NCI-H446 (cell line): ENCODE results near the gene TMEM52B.

Experiments
- DNase-seq, 2 experiments: peaks; one replicate each; lab custom pipeline; 2025; lab: John Stamatoyannopoulos, UW

The TMEM52B gene

DNA sequence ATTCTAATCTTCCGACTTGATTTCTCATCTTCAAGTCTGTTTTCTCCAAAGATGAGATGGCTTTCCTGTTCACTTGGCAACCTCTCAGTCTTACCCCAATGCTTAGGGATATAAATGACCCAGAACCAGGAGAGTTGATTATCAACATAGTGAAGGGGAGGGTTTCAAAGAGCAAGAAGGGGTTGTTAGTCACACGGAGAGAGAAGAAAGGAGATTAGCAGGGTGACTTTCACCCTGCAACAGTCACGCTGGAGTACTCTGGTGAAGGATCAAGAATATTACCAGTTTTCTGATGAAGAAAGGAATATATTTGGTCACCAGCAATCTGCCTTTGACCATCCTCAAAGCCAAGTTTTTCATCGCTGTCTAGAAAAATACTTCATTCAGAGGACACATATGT, at the start of gene TMEM52B:
TSS of gene TMEM52B (plus strand) at position 212 of the 400 bp plus-strand sequence. CDS start 543 bp downstream, outside the sequence.
- no peak for DNase-seq

GRCh38 chr12:10130042-10130441, 48.8 kb upstream of the TMEM52B start, which contains the start of gene CLEC7A:
Gene CLEC7A, minus strand, starts transcription at chr12:10130199. Its CDS starts 117 bp downstream, at chr12:10130082.
- no peak for DNase-seq

DNA sequence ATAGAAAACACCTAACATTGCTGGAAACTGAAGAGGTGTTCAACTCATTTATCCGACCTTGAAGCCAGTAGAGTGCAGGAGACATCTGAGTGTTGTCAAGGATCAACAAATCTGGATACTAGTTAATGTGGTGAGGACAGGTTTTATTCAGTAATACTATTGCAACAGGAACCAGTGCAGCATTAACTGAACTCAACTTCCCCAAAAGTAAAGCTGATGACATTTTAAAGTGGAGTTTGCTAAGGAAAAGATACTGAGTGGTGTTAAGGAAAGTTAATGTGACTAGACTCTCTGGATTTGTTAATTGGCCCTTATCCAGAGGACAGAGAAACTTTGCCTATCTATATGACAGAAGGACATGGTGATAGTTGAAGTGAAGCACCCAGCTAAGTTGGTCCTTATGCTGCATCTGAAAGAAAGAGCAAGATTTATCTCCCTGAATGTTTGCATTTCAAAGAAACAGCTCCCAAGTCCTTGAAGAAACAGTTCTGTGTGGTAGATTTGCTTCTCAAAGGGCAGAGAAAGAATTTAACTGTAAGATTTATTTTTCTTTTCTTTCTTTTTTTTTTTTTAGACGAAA, 47.6 kb upstream of the TMEM52B start:
- DNase-seq = no peak

GRCh38 chr12:10132850-10133370, 45.9 kb upstream of the TMEM52B start:
- DNase-seq = no peak

- no peak for DNase-seq
Measured at GRCh38 chr12:10135126-10135525, 43.7 kb upstream of the TMEM52B start.

DNA sequence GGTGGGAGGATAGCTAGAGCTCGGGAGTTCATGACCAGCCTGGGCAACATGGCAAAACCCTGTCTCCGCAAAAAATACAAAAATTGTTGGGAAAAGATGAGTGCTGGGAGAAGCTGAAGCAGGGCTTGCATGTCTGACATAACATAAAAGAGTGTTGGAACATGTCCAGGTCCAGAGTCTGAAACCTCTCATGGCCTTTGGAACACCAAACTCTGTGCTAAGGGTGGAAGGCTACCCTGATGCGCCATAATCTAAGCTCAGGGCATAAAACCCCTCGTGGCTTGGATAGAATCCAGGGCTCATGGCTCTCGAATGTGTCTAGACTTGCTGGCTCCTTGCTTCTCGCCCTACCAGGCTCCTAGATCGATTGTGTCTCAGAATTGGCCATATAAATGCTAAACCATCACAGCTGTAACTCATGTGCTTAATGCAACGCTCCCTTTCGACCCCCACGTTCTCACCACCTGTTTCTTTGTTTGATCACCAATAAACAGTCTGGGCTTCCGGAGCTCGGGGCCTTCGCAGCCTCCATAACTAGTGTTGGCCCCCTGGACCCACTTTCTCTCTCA, 42.1 kb upstream of the TMEM52B start:
- DNase-seq = peak in 1 of 2 experiments; percentile 40

GRCh38 chr12:10140001-10140400, 38.8 kb upstream of the TMEM52B start:
- DNase-seq = peak in 1 of 2 experiments; percentile 20

GRCh38 chr12:10142976-10143589, 35.7 kb upstream of the TMEM52B start:
- DNase-seq = no peak

DNA sequence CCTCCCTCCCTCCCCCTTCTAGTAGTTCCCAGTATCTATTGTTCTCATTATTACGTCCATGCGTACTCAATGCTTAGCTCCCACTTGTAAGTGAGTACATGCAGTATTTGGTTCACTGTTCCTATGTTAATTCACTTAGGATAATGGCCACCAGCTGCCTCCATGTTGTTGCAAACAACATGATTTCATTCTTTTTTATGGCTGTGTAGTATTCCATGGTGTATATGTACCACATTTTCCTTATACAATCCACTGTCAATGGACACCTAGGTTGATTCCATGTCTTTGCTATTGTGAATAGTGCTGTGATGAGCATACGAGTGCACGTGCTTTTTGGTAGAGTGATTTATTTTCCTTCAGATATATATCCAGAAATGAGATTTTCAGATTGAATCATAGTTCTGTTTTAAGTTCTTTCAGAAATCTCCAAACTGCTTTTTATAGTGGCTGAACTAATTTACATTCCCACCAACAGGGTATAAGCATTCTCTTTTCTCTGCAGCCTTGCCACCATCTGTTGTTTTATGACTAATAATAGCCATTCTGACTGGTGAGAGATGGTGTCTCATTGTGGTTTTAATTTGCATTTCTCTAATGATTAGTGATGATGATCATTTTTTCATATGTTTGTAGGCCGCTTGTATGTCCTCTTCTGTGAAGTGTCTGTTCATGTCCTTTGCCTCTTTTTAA, 31.0 kb upstream of the TMEM52B start:
- DNase-seq = no peak

DNA sequence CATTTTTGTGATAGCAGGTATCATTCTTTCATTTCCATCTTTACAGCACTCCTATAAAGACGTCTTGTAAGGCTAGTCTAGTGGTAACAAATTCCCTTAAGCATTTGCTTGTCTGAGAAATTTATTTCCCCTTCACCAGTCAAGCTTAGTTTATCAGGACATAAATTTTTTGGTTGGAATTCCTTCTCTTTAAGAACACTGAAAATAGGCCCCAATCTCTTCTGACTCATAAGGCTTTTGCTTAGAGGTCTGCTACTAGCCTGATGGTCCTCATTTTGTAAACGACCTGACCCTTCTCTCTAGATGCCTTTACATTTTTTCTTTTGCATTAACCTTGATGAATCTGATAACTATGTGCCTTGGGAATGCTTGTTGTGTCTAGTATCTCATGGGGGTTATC, 27.2 kb upstream of the TMEM52B start:
- no peak for DNase-seq

DNA sequence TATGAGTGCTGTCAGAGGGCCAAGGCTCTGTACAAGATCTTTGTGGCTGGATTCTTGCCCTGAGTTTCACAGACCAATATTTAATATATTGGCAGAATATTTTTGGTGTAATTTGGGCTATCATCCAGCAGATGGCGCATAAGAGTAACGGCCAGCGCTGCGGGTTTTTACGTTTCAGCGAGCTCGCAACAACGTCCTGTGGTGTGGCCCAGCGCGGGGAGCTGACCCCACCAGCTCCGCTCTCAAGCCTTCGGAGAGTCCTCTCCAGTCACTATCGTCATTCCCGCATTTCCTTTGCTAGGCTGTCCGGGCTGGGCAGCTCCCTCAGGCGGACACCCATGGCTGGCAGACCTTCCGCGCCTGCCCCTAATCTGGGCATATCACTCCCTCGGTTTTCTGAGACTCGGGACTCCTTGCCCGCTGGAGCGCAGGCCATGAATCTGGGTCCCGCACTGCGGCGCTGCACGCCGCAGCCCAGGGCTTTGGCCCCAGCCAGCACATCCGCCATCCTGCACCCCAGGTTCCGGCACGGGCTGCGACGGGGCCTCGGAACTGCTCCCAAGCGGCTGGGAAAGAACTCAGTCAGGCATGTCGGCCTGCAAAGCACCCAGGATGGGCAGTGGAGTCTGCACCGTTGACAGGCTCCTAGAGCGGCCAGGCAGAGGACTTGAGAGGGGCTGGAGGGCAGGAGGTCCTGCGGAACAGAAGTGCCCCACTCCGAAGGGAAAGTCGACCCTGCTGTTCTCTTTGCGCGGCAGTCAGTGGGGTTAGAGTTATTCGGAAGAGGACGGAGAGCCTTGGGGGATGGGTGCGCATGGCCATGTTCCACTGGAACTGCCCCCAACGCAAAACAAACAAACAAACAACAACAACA, 25.3 kb upstream of the TMEM52B start:
- peak in 1 of 2 experiments; percentile 51 for DNase-seq

DNA sequence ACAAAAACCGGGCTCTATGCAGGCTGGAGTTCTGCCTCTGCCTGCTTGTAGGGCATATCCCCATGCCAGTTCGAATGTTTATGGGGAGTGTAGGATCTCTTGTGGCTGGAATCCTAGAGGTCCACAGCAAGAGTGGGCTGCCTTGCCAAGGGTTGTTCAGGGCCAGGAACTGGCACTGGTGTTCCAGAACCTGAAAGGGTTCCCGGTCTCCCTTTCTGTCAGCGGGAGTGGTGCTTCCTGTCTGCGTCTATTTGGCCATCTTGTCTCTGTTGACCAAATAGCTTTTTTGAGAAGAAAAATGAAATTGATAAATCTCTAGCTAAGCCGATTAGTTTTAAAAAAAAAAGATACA, 24.7 kb upstream of the TMEM52B start:
- DNase-seq = no peak

GRCh38 chr12:10155966-10156365, 22.9 kb upstream of the TMEM52B start:
- no peak for DNase-seq

GRCh38 chr12:10158406-10158805, 20.4 kb upstream of the TMEM52B start:
- DNase-seq = no peak

DNA sequence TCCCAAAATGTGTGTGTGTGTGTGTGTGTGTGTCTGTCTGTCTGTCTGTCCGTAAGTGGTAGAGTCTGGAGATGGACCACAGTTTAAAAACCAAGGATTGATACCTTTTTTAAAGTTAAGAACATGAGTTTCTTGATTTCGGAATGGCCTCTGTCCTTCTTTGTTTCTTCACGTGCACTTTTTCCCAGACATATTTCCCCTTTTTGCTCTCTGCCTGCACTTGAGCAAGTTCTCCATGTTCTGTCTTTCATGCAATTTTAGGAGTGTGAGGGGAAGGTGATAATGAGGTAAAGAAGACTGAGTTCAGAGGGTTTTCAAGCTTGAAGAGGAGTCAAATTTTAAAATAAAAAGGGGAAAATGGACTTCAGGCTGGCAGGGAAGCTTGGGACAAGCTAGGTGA, 19.6 kb upstream of the TMEM52B start:
- DNase-seq = no peak

- DNase-seq = peak in 1 of 2 experiments; percentile 5
Measured at GRCh38 chr12:10160617-10161385, 18.0 kb upstream of the TMEM52B start.

GRCh38 chr12:10163084-10163483, 15.7 kb upstream of the TMEM52B start:
- DNase-seq = no peak

DNA sequence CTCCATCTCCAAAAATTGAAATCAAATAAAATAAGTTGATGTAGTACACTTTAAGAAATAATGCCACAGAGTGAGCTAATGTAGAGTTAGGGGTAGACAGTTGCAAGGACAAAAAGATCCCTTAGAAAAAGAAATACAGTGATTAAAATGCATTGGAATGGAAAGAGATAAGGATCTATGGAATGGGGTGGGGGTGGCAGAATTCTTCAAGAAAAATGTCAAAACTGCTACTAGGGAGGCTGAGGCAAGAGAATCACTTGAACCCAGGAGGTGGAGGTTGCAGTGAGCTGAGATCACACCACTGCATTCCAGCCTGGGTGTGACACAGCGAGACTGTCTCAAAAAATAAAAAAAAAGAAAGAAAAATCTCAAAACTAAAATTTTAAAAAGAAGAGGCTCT, 13.4 kb upstream of the TMEM52B start:
- DNase-seq = no peak

- no peak for DNase-seq
Measured at GRCh38 chr12:10167599-10167998, 11.2 kb upstream of the TMEM52B start.

GRCh38 chr12:10169104-10169503, 9.7 kb upstream of the TMEM52B start:
- no peak for DNase-seq

- no peak for DNase-seq
Measured at GRCh38 chr12:10170216-10170615, 8.6 kb upstream of the TMEM52B start.
